K562 (cell line): ENCODE data around the gene DENND1A. TPM values are rescaled to one million over a fixed set of nuclear protein-coding genes. Genes with fewer than 3 reads are reported as not detected.

Experiments
- BHLHE40 ChIP-seq: IDR thresholded peaks from 2 replicates; pipeline ENCODE4 v1.6.1; 2011; ENCODE audit warnings: low read length, improper control_type of control experiment
- EHMT2 ChIP-seq: fragments of 450-650 bp; IDR thresholded peaks from 2 replicates; pipeline ENCODE4 v1.6.1; 2018; ENCODE audit warnings: antibody characterized with exemption
- GTF2E2 ChIP-seq: fragments of 200-800 bp; sonication (Bioruptor generic); IDR thresholded peaks from 2 replicates; pipeline ENCODE4 v1.6.1; 2016; ENCODE audit warnings: missing genetic modification characterization, missing compliant biosample characterization
- KDM1A ChIP-seq, 2 experiments: fragments of 450-650 bp; IDR thresholded peaks; 2 replicates each; pipeline ENCODE4 v1.6.1; 2016; ENCODE audit warnings: mild to moderate bottlenecking in 2 of 2
- MAFK ChIP-seq: IDR thresholded peaks from 2 replicates; pipeline ENCODE4 v1.6.1; 2011; ENCODE audit warnings: low read length, improper control_type of control experiment
- SPI1 ChIP-seq: IDR thresholded peaks from 2 replicates; pipeline ENCODE4 v1.6.1; 2011; ENCODE audit warnings: low read depth, low read length, control low read depth, borderline replicate concordance
- TFAP4 ChIP-seq: sonication (generic); formaldehyde crosslinking; IDR thresholded peaks from 2 replicates; pipeline ENCODE4 v1.8.0; 2022; ENCODE audit warnings: missing genetic modification reagents, mild to moderate bottlenecking, moderate library complexity, borderline replicate concordance
- TRIM28 ChIP-seq: fragments of 450-650 bp; IDR thresholded peaks from 2 replicates; pipeline ENCODE4 v1.6.1; 2017
- YY1 ChIP-seq, 3 experiments: IDR thresholded peaks; 2 replicates each; pipeline ENCODE4 v1.6.1; 2011; ENCODE audit warnings: low read length in 2 of 3, mild to moderate bottlenecking in 2 of 3, moderate library complexity in 2 of 3, borderline replicate concordance in 1 of 3, control low read depth in 1 of 3, low read depth in 1 of 3; ENCODE audit not compliant: insufficient read depth in 3 of 3, insufficient replicate concordance in 2 of 3, control insufficient read depth in 1 of 3, insufficient read length in 1 of 3; ENCODE audit errors: extremely low read depth in 1 of 3
- ZBTB11 ChIP-seq, 3 experiments: fragments of 200-800 bp in 1 of 3; fragments of 250-450 bp in 1 of 3; fragments of 450-650 bp in 1 of 3; sonication (Bioruptor Pico) in 1 of 3; sonication (Bioruptor generic) in 1 of 3; formaldehyde crosslinking in 1 of 3; IDR thresholded peaks; 2 replicates each; pipeline versions ENCODE4 v1.6.1 to v1.8.0; 2016 to 2022; ENCODE audit warnings: mild to moderate bottlenecking in 2 of 3, missing genetic modification characterization in 2 of 3, missing compliant biosample characterization in 1 of 3, moderate library complexity in 1 of 3
- ZBTB40 ChIP-seq, 2 experiments: fragments of 450-650 bp in 1 of 2; sonication (generic) in 1 of 2; formaldehyde crosslinking in 1 of 2; IDR thresholded peaks; 2 replicates each; pipeline versions ENCODE4 v1.7.1 to v1.9.0; 2016 to 2022; ENCODE audit warnings: inconsistent platforms in 1 of 2, mild to moderate bottlenecking in 1 of 2, missing genetic modification reagents in 1 of 2
- ZEB2 ChIP-seq: fragments of 450-650 bp; IDR thresholded peaks from 2 replicates; pipeline ENCODE4 v1.6.1; 2016
- ZNF431 ChIP-seq: sonication (generic); formaldehyde crosslinking; IDR thresholded peaks from 2 replicates; pipeline ENCODE4 v1.8.0; 2022; ENCODE audit warnings: mild to moderate bottlenecking, missing genetic modification reagents
- polyA plus RNA-seq, 8 experiments: library from polyadenylated mRNA; depleted of rRNA in 4 of 8; stranded (reverse) in 5 of 8; unstranded in 3 of 8; fragments of >200 nt; fragmentation: Nextera tagmentation in 2 of 8; fragmentation: Illumina TruSeq in 1 of 8; extraction: Ambion mirVana in 2 of 8; extraction: Trizol in 1 of 8; gene quantifications; 2 replicates each; pipeline versions ENCODE4 v1.2.1 to v1.2.3, GENCODE V29; 2011 to 2014; ENCODE audit warnings: inconsistent platforms in 1 of 8, missing spikeins in 1 of 8
- total RNA-seq, 7 experiments: library from RNA; depleted of rRNA in 6 of 7; stranded (reverse); fragments of >200 nt in 6 of 7; fragmentation: Illumina TruSeq in 2 of 7; extraction: Trizol in 2 of 7; gene quantifications; 2 replicates each; pipeline versions ENCODE4 v1.2.1 to v1.2.3, GENCODE V29; 2011 to 2021; ENCODE audit warnings: low replicate concordance in 1 of 7

Gene DENND1A
- total and polyA plus RNA-seq, 9 of the 15 experiments (the other 6 are each of a cell fraction or from before 2014, with no cell fraction given), result 7.6 to 29.5 (median 15.7) TPM

- TF ChIP-seq ZBTB11 (CRISPR knock-in tag; IDR thresholded peaks at IDR 0.05), result 0 out of 6 replicates have a peak, but pooled peaks of 1 of the 3 experiments have one; percentile 35
- no peak for TF ChIP-seq YY1 (IDR thresholded peaks at IDR 0.05; ENCODE audit: borderline replicate concordance in 1 of 3, control insufficient read depth in 1 of 3, extremely low read depth in 1 of 3, insufficient read depth in 3 of 3, insufficient read length in 1 of 3, insufficient replicate concordance in 2 of 3, low read depth in 1 of 3, low read length in 2 of 3)
- peak in 1 of 2 experiments; percentile 43; a peak in 1 of 4 replicates for TF ChIP-seq KDM1A (IDR thresholded peaks at IDR 0.05)
- peak; percentile 9; the same call in 1 of the 2 replicates for TF ChIP-seq EHMT2
- no peak for TF ChIP-seq ZEB2
- TF ChIP-seq TRIM28, result no peak; the same call in 1 of the 2 replicates
- TF ChIP-seq GTF2E2 (tag), result peak; percentile 85
- peak; percentile 43 for TF ChIP-seq MAFK
- peak; percentile 98 for TF ChIP-seq SPI1
- TF ChIP-seq ZNF431 (CRISPR knock-in tag), result no peak
- no peak for TF ChIP-seq BHLHE40
- peak; percentile 22; the same call in 1 of the 2 replicates for TF ChIP-seq ZBTB40 (IDR thresholded peaks at IDR 0.05)
- no peak for TF ChIP-seq ZBTB40 (CRISPR knock-in tag; IDR thresholded peaks at IDR 0.05)
- TF ChIP-seq TFAP4, result peak; percentile 42; the same call in 1 of the 2 replicates
These were observed 94.9 kb downstream of the DENND1A start (continued) for GRCh38 chr9:123834889-123835562.
